ENCODE results near the gene C12orf60. TPM values are rescaled to one million over a fixed set of nuclear protein-coding genes. Genes with fewer than 3 reads are reported as not detected.
"Not testable (repeated sequence)": the region's sequence is repeated elsewhere in the genome, so short reads cannot be mapped to it uniquely, and the experiment has no call there.

C12orf60 gene
- 1 to 10 TPM; 1.9 to 4.5 (median 2.5) TPM for total RNA-seq

DNA sequence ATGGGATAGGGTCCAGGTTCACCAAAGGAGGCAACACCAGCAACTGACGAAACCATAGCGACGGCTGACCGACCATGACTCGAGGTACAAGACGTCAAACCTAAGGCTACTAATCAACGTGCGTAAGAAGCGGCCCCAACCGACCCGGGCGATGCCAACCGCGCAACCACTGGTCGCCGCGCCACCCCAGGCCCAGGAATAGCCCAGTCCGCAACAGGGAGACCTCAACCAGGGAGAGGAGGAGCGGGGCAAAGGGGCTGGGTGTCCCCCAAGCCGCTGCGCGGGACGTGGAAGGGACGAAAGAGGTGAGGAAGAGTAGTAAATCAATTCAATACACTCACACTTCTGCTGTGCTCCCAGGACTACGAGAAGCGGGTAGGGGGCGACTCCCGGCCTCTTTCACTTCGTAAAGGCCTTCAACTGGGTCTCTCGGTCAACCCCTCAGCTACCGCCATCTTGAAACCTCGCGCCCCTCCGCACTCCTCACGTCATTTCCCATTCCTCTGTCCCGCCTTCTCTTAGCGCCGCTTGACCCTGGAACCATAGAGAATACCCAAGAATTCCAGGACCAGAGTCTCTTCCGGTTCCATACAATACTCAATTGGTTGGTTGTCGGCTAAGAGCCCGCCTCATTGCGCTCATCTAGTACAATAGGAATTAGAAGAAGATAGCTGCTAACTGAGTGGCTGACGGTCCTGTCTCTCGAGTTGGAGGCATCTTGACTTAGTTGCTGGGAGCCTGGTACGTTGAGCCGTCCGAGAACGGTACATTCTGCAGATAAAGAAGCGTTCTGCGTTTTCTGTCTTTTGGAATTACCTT is at the start of gene C12orf60, which contains the start of gene WBP11:
C12orf60 (plus strand) TSS at position 660 of the 819 bp plus-strand sequence. CDS start 19,266 bp downstream, outside the sequence.
WBP11 (minus strand) TSS at position 468 of the 819 bp plus-strand sequence. CDS start 2,095 bp downstream, outside the sequence.
- ATAC-seq (replicated peaks in 6 of 8) = peak; percentile 97 to 100 (median 99)
- H3K27ac ChIP-seq = peak within 1 kb of the TSS; percentile 92 to 94

DNA sequence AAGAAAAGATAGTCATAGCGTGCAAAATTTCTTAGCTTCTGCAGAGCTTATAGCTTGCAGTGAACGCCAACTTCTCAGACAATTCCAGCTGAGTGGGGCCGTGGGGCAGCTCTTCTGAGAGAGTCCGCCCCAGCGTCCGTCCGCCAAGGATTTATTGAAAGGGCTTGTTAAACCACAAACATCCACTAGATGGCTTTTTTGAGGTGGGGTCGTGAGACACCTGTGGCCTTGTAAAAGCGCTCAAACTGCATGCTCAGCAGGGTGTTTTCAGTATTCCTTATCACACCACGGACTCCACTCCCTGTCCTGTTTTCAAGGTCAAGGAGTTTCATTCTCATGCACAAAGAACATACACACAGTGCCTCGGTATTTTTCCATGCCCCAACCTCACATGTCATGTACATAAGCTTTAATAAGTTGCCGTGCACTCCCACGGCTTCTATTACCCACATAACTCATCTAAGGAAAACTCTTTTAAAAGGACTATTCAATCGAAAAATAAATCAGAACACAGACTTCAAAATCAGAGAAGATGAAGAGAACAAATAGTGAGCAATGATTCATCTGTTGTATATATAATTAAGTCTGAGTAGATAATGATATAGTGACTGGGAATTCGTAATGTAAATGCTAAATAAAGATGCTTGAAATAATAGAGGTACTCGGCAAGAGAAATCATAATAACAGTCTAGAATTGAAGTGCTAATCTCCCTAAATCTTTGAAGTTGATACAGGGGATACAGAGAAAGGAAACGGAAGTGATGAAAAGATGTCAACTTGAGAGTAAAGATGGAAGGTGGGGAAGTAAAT is 46.9 kb upstream of the C12orf60 start:
- ATAC-seq (replicated peaks in 6 of 8) = peak in 1 of 8 experiments; percentile 23
- Histone ChIP-seq H3K27ac (no peak overlapping the region), H3K4me1 (replicated peaks in 1 of 2) (no peaks in the 10 kb centered on the region), H3K4me3 (no peak overlapping the region)
- WGBS, 10 experiments = 35 to 68% (median 59%) methylated on average over 3 to 17 of the region's 17 CpGs
- in situ Hi-C loops (cut with MboI; ENCODE audit: low pct_unique_long_range_greater_than_20kb in 2 of 9, low sequenced_read_pairs in 9 of 9, unreplicated experiment in 9 of 9) = no loop called here

More for the DNA sequence above, at the start of gene C12orf60, which contains the start of gene WBP11:
- 0 to 1% (median 0%) methylated on average over 3 to 25 of the region's 50 CpGs; no CpG with 5 or more reads in 1 of the 10 experiments for WGBS, 10 experiments
- in situ Hi-C loops (cut with MboI; ENCODE audit: low pct_unique_long_range_greater_than_20kb in 2 of 9, low sequenced_read_pairs in 9 of 9, unreplicated experiment in 9 of 9) = no loop called here
- H3K4me3 ChIP-seq = peak within 1 kb of the TSS; percentile 68 to 97 (median 94)
- H3K4me1 ChIP-seq (replicated peaks in 1 of 2) = peaks cover 2 to 21% of the 10 kb centered on the region in 2 donors

- H3K4me1 ChIP-seq (replicated peaks in 1 of 2); in situ Hi-C loops (cut with MboI; ENCODE audit: low pct_unique_long_range_greater_than_20kb in 2 of 9, low sequenced_read_pairs in 9 of 9, unreplicated experiment in 9 of 9); ATAC-seq (replicated peaks in 6 of 8); H3K4me3 ChIP-seq; H3K27ac ChIP-seq: not testable (repeated sequence)
- 81 to 100% (median 91%) methylated on average over 1 to 6 of the region's 6 CpGs; no CpG with 5 or more reads in 2 of the 10 experiments for WGBS, 10 experiments
Measured at GRCh38 chr12:14759711-14760280, 43.7 kb upstream of the C12orf60 start.

DNA sequence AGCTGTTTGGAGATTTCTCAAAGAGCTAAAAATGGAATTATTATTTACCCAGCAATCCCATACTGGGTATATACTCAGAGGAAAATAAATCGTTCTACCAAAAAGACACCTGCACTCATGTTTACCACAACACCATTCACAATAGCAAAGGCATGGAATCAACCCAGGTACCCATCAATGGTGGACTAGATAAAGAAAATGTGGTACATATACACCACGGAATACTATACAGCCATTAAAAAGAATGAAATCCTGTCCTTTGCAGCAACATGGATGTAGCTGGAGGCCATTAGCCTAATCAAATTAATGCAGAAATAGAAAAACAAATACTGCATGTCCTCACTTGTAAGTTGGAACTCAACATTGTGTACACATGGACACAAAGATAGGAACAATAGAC is 38.1 kb upstream of the C12orf60 start:
- Histone ChIP-seq H3K27ac (no peak overlapping the region), H3K4me3 (no peak overlapping the region), H3K4me1 (replicated peaks in 1 of 2) (peaks cover 6% of the 10 kb centered on the region in 2 donors)
- in situ Hi-C loops (cut with MboI; ENCODE audit: low pct_unique_long_range_greater_than_20kb in 2 of 9, low sequenced_read_pairs in 9 of 9, unreplicated experiment in 9 of 9) = no loop called here
- 88 to 100% (median 93%) methylated on average over 1 to 2 of the region's 2 CpGs; no CpG with 5 or more reads in 3 of the 10 experiments for WGBS, 10 experiments
- no peak for ATAC-seq (replicated peaks in 6 of 8)

GRCh38 chr12:14766020-14766419 is 37.5 kb upstream of the C12orf60 start:
- in situ Hi-C loops (cut with MboI; ENCODE audit: low pct_unique_long_range_greater_than_20kb in 2 of 9, low sequenced_read_pairs in 9 of 9, unreplicated experiment in 9 of 9); H3K27ac ChIP-seq; ATAC-seq (replicated peaks in 6 of 8); H3K4me1 ChIP-seq (replicated peaks in 1 of 2); H3K4me3 ChIP-seq: not testable (repeated sequence)
- WGBS, 10 experiments = 100% methylated on average over 1 to 3 of the region's 3 CpGs; no CpG with 5 or more reads in 5 of the 10 experiments

- 73 to 100% (median 92%) methylated on average over 2 to 3 of the region's 3 CpGs; no CpG with 5 or more reads in 2 of the 10 experiments for WGBS, 10 experiments
- H3K27ac ChIP-seq = no peak overlapping the region
- no peak overlapping the region for H3K4me3 ChIP-seq
- H3K4me1 ChIP-seq (replicated peaks in 1 of 2) = peaks cover 6% of the 10 kb centered on the region in 2 donors
- in situ Hi-C loops (cut with MboI; ENCODE audit: low pct_unique_long_range_greater_than_20kb in 2 of 9, low sequenced_read_pairs in 9 of 9, unreplicated experiment in 9 of 9) = no loop called here
- ATAC-seq (replicated peaks in 6 of 8) = no peak
Measured at GRCh38 chr12:14766649-14767215, 36.7 kb upstream of the C12orf60 start.

DNA sequence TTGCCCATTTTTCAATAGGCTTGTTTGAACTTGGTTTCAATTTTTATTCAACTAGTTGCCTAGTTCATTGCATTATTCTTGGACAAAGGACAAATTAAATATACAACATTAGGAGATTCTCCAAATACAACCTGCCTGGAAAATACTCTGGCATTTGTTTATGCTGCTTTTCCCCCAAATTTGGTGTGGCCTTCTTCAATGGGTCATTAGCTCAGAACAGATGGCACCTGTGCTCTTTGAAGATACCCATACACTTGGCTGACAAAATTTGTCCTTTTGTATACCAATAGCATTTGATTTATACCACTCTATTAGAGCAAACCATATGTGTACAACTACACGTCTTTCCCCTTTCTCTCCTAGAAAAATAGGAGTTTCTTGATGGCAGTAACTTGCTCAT is 35.9 kb upstream of the C12orf60 start:
- no peak overlapping the region for H3K27ac ChIP-seq
- ATAC-seq (replicated peaks in 6 of 8) = no peak
- WGBS, 10 experiments = 0 to 100% (median 54%) methylated on average over 1 of the region's 1 CpG; no CpG with 5 or more reads in 4 of the 10 experiments
- no peak overlapping the region for H3K4me3 ChIP-seq
- H3K4me1 ChIP-seq (replicated peaks in 1 of 2) = peaks cover 6% of the 10 kb centered on the region in 2 donors
- in situ Hi-C loops (cut with MboI; ENCODE audit: low pct_unique_long_range_greater_than_20kb in 2 of 9, low sequenced_read_pairs in 9 of 9, unreplicated experiment in 9 of 9) = no loop called here

- ATAC-seq (replicated peaks in 6 of 8) = no peak
- in situ Hi-C loops (cut with MboI; ENCODE audit: low pct_unique_long_range_greater_than_20kb in 2 of 9, low sequenced_read_pairs in 9 of 9, unreplicated experiment in 9 of 9) = no loop called here
- 0 to 94% (median 72%) methylated on average over 1 to 12 of the region's 16 CpGs for WGBS, 10 experiments
- Histone ChIP-seq H3K27ac (no peak overlapping the region), H3K4me1 (replicated peaks in 1 of 2) (peaks cover 6% of the 10 kb centered on the region in 2 donors), H3K4me3 (peak overlapping the region; percentile 46 to 82 (median 61))
Measured at GRCh38 chr12:14768823-14769405, 34.6 kb upstream of the C12orf60 start.

GRCh38 chr12:14769466-14769968 is 34.0 kb upstream of the C12orf60 start:
- ATAC-seq (replicated peaks in 6 of 8) = peak; percentile 3 to 52 (median 20)
- in situ Hi-C loops (cut with MboI; ENCODE audit: low pct_unique_long_range_greater_than_20kb in 2 of 9, low sequenced_read_pairs in 9 of 9, unreplicated experiment in 9 of 9) = no loop called here
- peaks cover 6% of the 10 kb centered on the region in 2 donors for H3K4me1 ChIP-seq (replicated peaks in 1 of 2)
- WGBS, 10 experiments = 0 to 21% (median 4%) methylated on average over 2 to 15 of the region's 26 CpGs; no CpG with 5 or more reads in 3 of the 10 experiments
- H3K4me3 ChIP-seq = peak overlapping the region; percentile 46 to 82 (median 61)
- H3K27ac ChIP-seq = peak overlapping the region in 1 of 2 donors; percentile 85

GRCh38 chr12:14769969-14770495 is 33.4 kb upstream of the C12orf60 start:
- Histone ChIP-seq H3K4me3 (peak overlapping the region; percentile 46 to 82 (median 61)), H3K27ac (peak overlapping the region; percentile 80 to 85), H3K4me1 (replicated peaks in 1 of 2) (peaks cover 6% of the 10 kb centered on the region in 2 donors)
- WGBS, 10 experiments = 0 to 7% (median 1%) methylated on average over 5 to 17 of the region's 38 CpGs; no CpG with 5 or more reads in 4 of the 10 experiments
- ATAC-seq (replicated peaks in 6 of 8) = peak; percentile 12 to 69 (median 53)
- in situ Hi-C loops (cut with MboI; ENCODE audit: low pct_unique_long_range_greater_than_20kb in 2 of 9, low sequenced_read_pairs in 9 of 9, unreplicated experiment in 9 of 9) = no loop called here

DNA sequence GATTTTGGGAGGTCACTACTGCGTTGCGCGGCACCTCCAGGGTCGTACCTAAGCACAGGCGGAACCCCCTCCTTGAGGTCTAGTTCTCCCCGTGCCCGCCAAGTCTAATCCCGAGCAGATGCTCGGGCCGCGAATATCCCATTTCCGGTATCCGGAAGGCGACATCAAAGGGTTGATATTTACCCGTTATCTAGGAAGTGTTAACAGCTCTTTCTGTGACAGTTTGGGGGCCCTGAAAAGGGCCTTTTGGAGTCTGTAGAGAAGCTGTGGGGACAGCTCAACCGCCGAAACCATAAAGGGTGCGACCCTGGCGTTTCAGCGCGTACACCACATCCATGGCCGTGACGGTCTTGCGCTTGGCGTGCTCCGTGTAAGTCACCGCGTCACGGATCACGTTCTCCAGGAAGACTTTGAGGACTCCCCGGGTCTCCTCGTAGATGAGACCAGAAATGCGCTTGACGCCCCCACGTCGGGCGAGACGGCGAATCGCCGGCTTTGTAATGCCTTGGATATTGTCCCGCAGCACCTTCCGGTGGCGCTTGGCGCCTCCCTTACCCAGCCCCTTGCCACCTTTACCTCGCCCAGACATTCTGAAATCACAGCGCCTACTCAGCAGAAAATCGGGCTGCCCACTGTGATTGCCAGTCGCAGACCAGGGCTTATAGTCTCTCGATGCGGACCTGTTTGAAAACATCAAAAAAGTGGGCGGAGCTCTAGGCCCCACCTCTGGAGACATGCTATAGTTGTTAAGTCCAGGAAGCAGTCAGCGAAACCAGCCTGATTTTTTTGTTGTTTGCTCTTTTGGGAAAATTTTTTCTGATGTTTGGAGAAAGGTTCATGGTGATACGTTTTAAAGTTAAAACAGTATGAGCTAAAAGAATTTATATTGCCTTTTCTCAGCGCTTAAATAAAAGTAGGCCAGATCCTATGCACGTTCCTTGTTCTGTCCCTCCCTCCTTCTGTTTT is 32.7 kb upstream of the C12orf60 start:
- in situ Hi-C loops (cut with MboI; ENCODE audit: low pct_unique_long_range_greater_than_20kb in 2 of 9, low sequenced_read_pairs in 9 of 9, unreplicated experiment in 9 of 9) = no loop called here
- peak overlapping the region; percentile 46 to 82 (median 61) for H3K4me3 ChIP-seq
- H3K4me1 ChIP-seq (replicated peaks in 1 of 2) = peaks cover 6% of the 10 kb centered on the region in 2 donors
- peak; percentile 5 to 47 (median 32) for ATAC-seq (replicated peaks in 6 of 8)
- H3K27ac ChIP-seq = peak overlapping the region; percentile 80 to 85
- 0 to 26% (median 6%) methylated on average over 1 to 28 of the region's 56 CpGs for WGBS, 10 experiments

Measured in motor neuron (in vitro differentiated cells).